ENCODE data around the gene AIM2. TPM values are rescaled to one million over a fixed set of nuclear protein-coding genes. Genes with fewer than 3 reads are reported as not detected.
A peak's percentile ranks its signal among the peaks of the same experiment; 100 is the strongest.

The AIM2 gene
- total and polyA plus RNA-seq, 11 donors: 0.04 to 2.4 (median 0.44) TPM; not detected in 4

DNA sequence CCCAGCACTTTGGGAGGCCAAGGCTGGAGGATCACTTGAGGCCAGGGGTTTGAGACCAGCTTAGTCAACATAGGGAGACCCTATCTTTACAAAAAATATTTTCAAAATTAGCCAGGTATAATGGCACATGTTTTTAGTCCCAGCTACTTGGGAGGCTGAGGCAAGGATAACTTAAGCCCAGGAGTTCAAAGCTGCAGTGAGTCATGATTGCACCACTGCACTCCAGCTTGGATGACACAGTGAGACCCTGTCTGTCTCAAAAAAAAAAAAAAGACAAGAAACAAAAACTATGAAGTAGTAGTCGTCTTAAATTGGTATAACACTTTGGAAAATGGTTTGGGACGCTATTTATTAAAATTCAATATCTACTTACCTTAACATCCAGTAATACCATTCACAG is 7.7 kb downstream of the AIM2 start:
- Histone ChIP-seq H3K36me3 (no peaks in the 10 kb centered on the region), H3K27me3 (no peaks in the 10 kb centered on the region), H3K9me3 (no peaks in the 10 kb centered on the region), H3K4me3 (no peak overlapping the region), H3K4me1 (peaks cover 0 to 30% (median 0%) of the 10 kb centered on the region in 12 donors), H3K27ac (peak overlapping the region in 1 of 12 donors; percentile 83)
- intact Hi-C loops (cut with DNase I): loop anchor here in 2 of 10 donors (5.0 to 10.0 kb wide), 2 partner anchors 54 to 867 kb away; no protein-coding TSS in a partner anchor
- ATAC-seq: no peak
- no peak for TF ChIP-seq POLR2A (IDR thresholded peaks at IDR 0.05)
- TF ChIP-seq, protein P1, sequence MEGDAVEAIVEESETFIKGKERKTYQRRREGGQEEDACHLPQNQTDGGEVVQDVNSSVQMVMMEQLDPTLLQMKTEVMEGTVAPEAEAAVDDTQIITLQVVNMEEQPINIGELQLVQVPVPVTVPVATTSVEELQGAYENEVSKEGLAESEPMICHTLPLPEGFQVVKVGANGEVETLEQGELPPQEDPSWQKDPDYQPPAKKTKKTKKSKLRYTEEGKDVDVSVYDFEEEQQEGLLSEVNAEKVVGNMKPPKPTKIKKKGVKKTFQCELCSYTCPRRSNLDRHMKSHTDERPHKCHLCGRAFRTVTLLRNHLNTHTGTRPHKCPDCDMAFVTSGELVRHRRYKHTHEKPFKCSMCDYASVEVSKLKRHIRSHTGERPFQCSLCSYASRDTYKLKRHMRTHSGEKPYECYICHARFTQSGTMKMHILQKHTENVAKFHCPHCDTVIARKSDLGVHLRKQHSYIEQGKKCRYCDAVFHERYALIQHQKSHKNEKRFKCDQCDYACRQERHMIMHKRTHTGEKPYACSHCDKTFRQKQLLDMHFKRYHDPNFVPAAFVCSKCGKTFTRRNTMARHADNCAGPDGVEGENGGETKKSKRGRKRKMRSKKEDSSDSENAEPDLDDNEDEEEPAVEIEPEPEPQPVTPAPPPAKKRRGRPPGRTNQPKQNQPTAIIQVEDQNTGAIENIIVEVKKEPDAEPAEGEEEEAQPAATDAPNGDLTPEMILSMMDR (IDR thresholded peaks at IDR 0.05): no peak
- 84 to 92% (median 87%) methylated on average over 2 of the region's 2 CpGs for WGBS, 4 donors
- no peak for DNase-seq

DNA sequence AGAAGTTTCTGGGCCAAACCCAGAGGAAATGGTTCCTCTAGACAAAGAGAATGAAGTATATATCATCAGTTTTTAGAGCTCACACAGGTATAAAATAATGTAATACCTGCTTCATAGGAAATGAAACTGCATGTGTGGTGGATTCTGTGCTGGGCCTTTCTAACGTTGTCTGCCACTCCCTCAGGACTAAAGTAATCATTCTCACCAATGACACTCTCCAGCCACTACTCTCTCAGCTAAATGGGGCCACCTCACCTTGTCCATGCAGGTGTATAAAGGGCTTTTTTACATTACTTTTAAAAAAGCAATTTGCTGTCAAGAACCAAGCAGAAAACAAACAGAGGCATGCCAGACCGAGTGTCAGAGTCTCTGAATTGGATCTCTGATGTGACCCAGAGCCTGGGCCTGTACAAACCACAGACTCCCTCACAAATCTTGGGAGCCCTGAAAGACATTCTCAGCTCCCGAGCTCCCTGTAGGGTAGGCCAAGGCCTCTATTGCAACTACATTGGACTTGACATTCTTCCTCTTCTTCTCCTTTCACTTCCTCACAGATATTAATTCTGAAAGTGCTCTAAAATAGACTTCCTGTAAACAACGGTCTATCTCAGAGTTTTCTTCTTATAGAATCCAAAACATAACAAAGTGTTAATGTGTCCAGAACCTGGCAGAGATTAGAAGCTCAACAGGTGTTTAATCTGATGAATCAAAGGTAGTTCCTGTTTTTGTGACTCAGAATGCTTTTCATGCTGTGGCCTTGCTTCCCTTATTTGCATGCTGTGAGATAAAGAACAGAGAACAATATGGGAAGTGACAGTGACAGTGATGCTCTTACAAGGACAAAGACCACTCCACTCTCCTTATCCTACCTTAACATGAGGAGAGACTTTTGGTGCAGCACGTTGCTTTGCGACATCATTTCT is 8.6 kb downstream of the AIM2 start:
- Histone ChIP-seq H3K9me3 (no peaks in the 10 kb centered on the region), H3K36me3 (no peaks in the 10 kb centered on the region), H3K4me1 (peaks cover 0 to 30% (median 0%) of the 10 kb centered on the region in 12 donors), H3K27me3 (no peaks in the 10 kb centered on the region), H3K27ac (peak overlapping the region in 4 of 12 donors; percentile 2 to 83 (median 32)), H3K4me3 (no peak overlapping the region)
- peak in 3 of 4 donors; percentile 38 to 62 (median 55) for ATAC-seq
- intact Hi-C loops (cut with DNase I): loop anchor here in 2 of 10 donors (5.0 to 10.0 kb wide), 2 partner anchors 53 to 866 kb away; no protein-coding TSS in a partner anchor
- no peak for DNase-seq
- no peak for TF ChIP-seq POLR2A (IDR thresholded peaks at IDR 0.05)
- TF ChIP-seq, protein P1 (IDR thresholded peaks at IDR 0.05): no peak
- WGBS, 4 donors: 40 to 54% (median 48%) methylated on average over 6 of the region's 6 CpGs

DNA sequence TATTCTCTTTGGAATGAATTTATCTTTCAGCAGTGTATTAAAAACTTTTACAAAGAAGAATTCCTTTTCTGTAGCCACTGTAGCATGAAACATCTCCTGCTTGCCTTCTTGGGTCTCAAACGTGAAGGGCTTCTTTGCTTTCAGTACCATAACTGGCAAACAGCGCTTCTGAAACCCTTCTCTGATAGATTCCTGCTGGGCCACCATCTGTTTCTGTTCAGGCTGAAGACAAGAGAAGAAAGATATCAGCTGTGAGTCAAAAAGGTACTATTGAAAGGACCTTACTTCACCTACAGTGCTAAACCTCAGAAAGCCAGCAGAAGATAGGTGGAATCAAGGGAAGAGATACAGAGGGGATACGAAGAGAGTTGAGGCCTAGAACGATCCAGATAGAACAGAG is 10.5 kb downstream of the AIM2 start:
- DNase-seq (no peak), ATAC-seq (no peak)
- WGBS, 4 donors: 70 to 76% (median 74%) methylated on average over 4 of the region's 4 CpGs
- no peaks in the 10 kb centered on the region for H3K27me3 ChIP-seq
- intact Hi-C loops (cut with DNase I): loop anchor here in 2 of 10 donors (5.0 to 10.0 kb wide), 2 partner anchors 51 to 864 kb away; no protein-coding TSS in a partner anchor
- H3K4me1 ChIP-seq: peaks cover 0 to 30% (median 0%) of the 10 kb centered on the region in 12 donors
- no peaks in the 10 kb centered on the region for H3K9me3 ChIP-seq
- H3K36me3 ChIP-seq: no peaks in the 10 kb centered on the region
- H3K27ac ChIP-seq: no peak overlapping the region
- no peak overlapping the region for H3K4me3 ChIP-seq
- TF ChIP-seq POLR2A (IDR thresholded peaks at IDR 0.05): no peak
- TF ChIP-seq, protein P1 (IDR thresholded peaks at IDR 0.05): no peak

DNA sequence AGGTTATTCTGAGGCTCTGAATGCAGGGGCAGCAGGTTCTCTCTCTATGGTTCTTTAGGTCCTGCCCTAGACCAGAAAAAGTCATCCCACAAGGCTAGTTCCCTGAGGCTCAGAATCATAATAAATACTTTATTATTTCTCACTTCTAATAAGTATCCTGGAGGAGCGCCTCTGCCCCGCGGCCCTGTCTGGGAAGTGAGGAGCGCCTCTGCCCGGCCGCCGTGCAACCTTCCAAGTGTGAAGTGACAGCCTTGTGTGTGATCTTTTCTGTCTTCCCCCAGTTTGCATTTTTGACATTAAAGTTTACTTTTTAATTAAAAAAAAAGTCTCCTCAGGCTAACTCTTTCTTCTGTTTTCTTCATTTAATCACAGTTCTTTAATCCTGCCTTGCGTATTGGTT is 11.5 kb downstream of the AIM2 start:
- H3K27me3 ChIP-seq: no peaks in the 10 kb centered on the region
- intact Hi-C loops (cut with DNase I): loop anchor here in 2 of 10 donors (5.0 to 10.0 kb wide), 2 partner anchors 50 to 863 kb away; no protein-coding TSS in a partner anchor
- H3K36me3 ChIP-seq: no peaks in the 10 kb centered on the region
- no peak for DNase-seq
- H3K4me3 ChIP-seq: no peak overlapping the region
- WGBS, 4 donors: 96 to 98% (median 97%) methylated on average over 8 of the region's 8 CpGs
- no peak for TF ChIP-seq POLR2A (IDR thresholded peaks at IDR 0.05)
- TF ChIP-seq, protein P1 (IDR thresholded peaks at IDR 0.05): no peak
- no peak for ATAC-seq
- peaks cover 0 to 30% (median 0%) of the 10 kb centered on the region in 12 donors for H3K4me1 ChIP-seq
- no peak overlapping the region for H3K27ac ChIP-seq
- no peaks in the 10 kb centered on the region for H3K9me3 ChIP-seq
